Stimulated activated CD4-positive, alpha-beta T cell treated with anti-CD3 and anti-CD28 coated beads, Interleukin-2, amount 100 ng/mL, for 24 hours (primary cell): ENCODE results near the gene TRAPPC14.
"Not testable (repeated sequence)": the region's sequence is repeated elsewhere in the genome, so short reads cannot be mapped to it uniquely, and the experiment has no call there.

Experiments used
- DNase-seq, 2 donors: peaks; one replicate each; pipeline ENCODE4 v3.0.0-alpha.2; 2020

Gene TRAPPC14

GRCh38 chr7:100158229-100159098 is at the start of gene TRAPPC14:
TSS of gene TRAPPC14 (minus strand) at chr7:100158723. CDS start at chr7:100158499, 224 bp downstream.
- DNase-seq: peak; percentile 97 to 98

- DNase-seq: no peak
Measured at GRCh38 chr7:100204454-100204853, 45.9 kb upstream of the TRAPPC14 start.

- DNase-seq: no peak
Measured at GRCh38 chr7:100200693-100201092, 42.2 kb upstream of the TRAPPC14 start.

GRCh38 chr7:100198266-100198665 is 39.7 kb upstream of the TRAPPC14 start:
- no peak for DNase-seq

- not testable (repeated sequence) for DNase-seq
Measured at GRCh38 chr7:100195901-100196322, 37.4 kb upstream of the TRAPPC14 start.

GRCh38 chr7:100195222-100195621 is 36.7 kb upstream of the TRAPPC14 start:
- no peak for DNase-seq

- no peak for DNase-seq
Measured at GRCh38 chr7:100192969-100193368, 34.4 kb upstream of the TRAPPC14 start.

GRCh38 chr7:100192281-100192862 is 33.8 kb upstream of the TRAPPC14 start:
- DNase-seq: not testable (repeated sequence)

- no peak for DNase-seq
Measured at GRCh38 chr7:100191775-100192174, 33.3 kb upstream of the TRAPPC14 start.

GRCh38 chr7:100190048-100190711 is 31.7 kb upstream of the TRAPPC14 start:
- no peak for DNase-seq

GRCh38 chr7:100189061-100189460 is 30.5 kb upstream of the TRAPPC14 start:
- DNase-seq: no peak

GRCh38 chr7:100185726-100186125 is 27.2 kb upstream of the TRAPPC14 start:
- DNase-seq: no peak

- DNase-seq: not testable (repeated sequence)
Measured at GRCh38 chr7:100183090-100183489, 24.6 kb upstream of the TRAPPC14 start.

GRCh38 chr7:100182616-100183015 is 24.1 kb upstream of the TRAPPC14 start:
- DNase-seq: not testable (repeated sequence)

- not testable (repeated sequence) for DNase-seq
Measured at GRCh38 chr7:100180084-100180483, 21.6 kb upstream of the TRAPPC14 start.

- DNase-seq: peak; percentile 98 to 99
Measured at GRCh38 chr7:100177045-100178001, 18.8 kb upstream of the TRAPPC14 start, which contains the start of the genes GPC2 and STAG3. TSS of gene GPC2 (minus strand) at chr7:100177381. CDS start at chr7:100177199, 182 bp downstream. TSS of gene STAG3 (plus strand) at chr7:100177918. CDS start at chr7:100180557, 2,639 bp downstream.

- no peak for DNase-seq
Measured at GRCh38 chr7:100176096-100177044, 17.8 kb upstream of the TRAPPC14 start.

- no peak for DNase-seq
Measured at GRCh38 chr7:100175296-100175935, 16.9 kb upstream of the TRAPPC14 start.

GRCh38 chr7:100174582-100174981 is 16.1 kb upstream of the TRAPPC14 start:
- no peak for DNase-seq

GRCh38 chr7:100173806-100174495 is 15.4 kb upstream of the TRAPPC14 start:
- DNase-seq: no peak
